GM03348 (cell line): ENCODE results near the gene RUNX2.
"Not testable (repeated sequence)": the region's sequence is repeated elsewhere in the genome, so short reads cannot be mapped to it uniquely, and the experiment has no call there.

Experiments used
- DNase-seq: peaks from one replicate; pipeline ENCODE4 v3.0.0; 2012; ENCODE audit warnings: low spot score

RUNX2 gene

DNA sequence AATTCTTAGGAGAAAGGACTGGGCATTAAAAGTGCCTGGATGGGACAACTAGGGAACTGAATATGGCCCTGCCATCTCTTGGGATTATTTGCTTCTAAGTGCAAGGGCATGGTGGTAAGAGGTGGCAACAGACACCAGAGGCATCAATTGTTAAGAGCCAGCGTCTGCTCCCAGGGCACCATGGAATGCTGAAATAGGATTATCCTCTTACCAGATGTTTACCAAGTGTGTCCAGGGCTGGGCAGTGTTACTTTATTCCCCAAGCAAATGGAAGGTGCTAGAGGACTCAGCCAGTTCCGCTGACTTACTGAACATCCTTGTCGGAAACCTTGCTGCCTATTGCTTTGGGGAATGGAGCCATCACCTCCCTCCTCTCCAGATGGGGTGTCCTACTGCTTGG, 323.2 kb downstream of the RUNX2 start:
- DNase-seq, result no peak

DNA sequence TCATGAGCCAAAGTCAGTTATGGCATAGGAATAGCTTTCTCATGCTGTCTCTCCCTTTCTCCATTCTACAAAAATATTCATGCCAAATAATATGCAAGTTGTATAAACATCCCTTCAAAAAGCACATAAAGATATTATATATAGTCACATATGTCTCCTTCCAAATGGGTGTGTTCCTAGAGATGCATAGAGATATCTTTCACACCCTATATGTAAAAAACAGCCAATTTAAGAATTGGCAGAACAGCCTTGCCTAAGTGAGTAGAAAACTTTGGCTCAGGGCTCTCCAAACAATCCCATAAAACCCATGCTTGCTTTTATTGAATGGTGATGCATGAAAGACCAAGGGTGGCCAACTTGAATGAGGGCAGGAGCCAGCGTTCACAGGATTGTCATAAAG, 324.3 kb downstream of the RUNX2 start:
- no peak for DNase-seq

DNA sequence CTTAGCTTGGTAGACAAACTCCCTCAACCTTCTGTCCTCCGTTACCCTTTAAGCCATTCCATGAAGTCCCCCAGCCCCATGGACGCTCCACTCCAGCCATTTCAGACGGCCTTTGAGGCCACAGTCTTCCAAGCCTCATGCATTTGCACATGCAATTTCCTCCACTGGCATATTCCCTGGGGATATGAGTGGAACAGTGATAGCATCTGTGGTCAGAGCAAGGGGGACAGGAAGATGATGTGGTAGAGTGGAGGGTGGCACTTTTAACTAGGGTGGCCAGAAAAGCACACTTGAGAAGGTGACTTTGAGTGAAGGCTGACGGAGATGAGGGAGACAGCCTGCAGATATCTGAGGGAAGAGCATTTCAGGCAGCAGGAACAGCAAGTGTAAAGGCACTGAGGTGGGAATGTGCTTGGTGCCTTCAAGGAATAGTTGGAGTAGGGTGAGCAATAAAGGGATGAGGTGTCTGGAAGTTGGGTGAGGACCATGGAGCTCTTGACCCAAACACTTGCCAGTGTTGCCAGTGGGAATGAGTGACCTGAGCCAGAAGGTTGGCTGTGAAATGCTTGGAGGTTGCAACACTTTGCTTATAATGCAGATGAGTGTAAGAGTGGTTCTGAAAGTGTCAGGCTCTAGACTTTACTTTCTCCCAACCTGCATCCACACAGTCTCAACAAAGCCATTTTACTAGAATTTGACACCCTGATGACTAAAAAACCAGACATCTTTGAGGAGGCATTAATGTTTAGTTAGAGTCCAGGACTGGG, 325.2 kb downstream of the RUNX2 start:
- no peak for DNase-seq

DNA sequence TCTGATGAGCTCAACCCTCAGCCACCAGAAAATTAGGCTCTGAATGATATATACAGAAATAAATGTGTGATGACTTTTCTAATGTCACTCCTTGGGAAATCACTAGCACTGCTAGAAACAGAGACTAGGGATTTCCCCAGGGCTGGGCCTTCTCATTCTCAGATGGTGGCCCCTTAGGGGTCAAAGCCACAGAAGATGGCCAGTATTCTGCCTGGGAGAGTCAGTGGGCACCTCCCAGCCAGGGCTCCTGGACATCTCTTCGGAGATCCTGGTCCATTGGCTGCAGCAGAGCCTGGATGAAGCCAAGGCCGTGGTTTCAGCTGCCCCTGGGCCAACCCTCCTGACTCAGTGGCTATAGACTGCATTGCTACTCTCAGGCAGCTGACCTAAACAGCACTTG, 326.5 kb downstream of the RUNX2 start:
- peak; percentile 33 for DNase-seq

DNA sequence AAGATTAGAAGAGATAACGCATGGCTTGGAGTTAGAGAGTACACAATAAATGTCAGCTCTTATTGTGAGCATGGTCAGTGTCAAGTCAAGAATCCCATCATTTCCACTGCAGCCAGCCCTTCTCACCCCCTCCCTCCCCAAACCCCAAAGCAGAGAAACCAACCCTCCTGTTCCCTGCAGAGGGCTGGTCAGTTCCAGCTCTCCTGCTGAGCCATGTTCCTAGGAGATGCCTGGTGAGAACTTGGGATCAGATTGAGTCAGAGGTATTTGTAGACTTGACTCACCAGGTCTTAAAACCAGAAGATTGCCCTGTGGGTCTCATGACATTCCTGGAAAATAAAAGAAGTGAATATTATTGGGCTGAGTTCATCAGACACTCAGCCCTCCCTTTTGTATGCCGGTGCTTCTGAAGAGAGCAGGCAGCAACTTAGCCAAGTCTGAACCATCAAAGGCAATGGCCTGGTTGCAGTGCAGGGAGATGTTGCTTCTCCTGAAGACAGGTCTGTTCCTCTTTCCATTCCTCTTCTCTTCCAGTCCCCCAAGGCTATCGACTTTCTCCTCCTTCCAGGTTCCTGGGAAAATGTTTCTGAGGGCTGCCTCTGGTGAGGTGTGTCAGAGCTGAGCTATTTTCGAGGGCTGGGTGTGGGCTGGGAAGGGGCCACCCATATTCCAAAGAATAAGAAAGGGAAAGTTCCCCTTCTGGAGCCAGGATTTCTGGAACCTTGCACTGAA, 327.8 kb downstream of the RUNX2 start:
- peak; percentile 90 for DNase-seq

DNA sequence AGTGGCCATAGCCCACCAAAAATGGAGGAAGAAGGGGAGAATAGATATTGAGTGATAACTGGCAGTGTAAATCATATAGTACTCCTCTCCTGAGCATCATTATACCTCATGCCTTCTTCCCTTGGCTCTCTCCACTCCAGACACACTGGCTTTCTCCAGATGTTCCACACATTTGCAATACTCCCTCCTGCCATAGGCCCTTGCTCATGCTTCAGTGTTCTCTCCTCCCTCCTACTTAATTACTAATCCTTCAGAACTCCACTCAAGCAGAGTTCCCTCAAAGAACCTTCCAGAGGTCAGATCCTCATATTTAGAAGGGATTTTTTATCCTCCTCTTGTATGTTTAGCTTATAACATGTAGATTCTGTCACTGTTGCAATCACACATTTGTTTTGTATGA, 329.1 kb downstream of the RUNX2 start:
- peak; percentile 66 for DNase-seq

DNA sequence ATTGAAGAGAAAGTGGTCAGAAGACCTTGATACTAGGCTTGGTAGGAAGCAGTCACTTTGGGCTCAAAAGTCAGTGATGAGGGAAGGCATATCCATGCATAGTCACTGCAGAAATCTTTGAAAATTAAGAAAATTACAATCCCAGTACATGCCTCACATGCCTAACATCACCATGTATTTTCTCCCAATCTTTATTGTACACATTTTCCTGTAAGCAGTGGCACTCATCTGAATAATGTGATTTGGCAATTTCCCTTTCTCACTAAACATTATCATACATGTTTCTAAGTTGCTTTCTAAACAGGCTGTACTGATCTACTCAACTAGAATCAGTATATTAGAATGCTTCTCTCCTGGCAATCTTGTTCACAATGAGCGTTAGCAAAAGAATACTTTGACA, 330.3 kb downstream of the RUNX2 start:
- no peak for DNase-seq

DNA sequence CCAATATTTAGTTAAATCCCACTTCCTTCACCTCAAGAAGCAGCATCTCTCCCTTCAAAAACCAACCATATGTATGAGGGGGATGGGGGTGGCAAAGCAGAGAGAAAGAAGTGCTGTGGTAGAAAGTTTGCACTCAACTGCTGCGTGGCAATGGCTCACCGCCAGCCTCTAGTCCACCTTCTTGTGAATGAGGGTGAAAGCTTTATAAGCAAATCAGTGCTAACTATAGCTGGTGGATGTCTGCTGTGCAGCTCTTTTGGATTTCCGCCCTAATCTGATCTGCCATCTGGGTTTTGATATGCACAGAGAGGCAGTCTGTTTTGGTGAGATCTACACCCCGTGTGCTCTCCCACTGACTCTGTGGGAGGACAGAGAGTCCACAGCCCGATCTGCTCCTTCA, 330.8 kb downstream of the RUNX2 start:
- no peak for DNase-seq

DNA sequence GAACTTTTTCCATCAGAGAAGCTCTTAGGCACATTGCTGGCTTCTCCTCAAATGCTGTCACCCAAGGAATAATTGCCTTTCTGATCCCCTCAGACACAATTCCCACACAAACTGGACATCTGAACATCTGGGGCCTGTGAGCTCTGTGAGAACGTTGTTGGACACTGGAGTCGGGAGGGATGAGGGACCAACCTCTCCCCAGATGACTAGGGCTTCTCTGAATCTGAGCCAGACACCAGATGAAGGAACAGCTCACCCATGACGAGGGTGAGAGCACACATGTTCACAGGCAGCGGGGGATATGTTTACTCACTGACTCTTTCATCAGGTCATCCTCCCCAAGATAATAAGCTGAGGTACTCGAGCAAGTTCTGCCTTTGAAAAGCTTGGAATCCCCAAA, 333.5 kb downstream of the RUNX2 start:
- peak; percentile 72 for DNase-seq

DNA sequence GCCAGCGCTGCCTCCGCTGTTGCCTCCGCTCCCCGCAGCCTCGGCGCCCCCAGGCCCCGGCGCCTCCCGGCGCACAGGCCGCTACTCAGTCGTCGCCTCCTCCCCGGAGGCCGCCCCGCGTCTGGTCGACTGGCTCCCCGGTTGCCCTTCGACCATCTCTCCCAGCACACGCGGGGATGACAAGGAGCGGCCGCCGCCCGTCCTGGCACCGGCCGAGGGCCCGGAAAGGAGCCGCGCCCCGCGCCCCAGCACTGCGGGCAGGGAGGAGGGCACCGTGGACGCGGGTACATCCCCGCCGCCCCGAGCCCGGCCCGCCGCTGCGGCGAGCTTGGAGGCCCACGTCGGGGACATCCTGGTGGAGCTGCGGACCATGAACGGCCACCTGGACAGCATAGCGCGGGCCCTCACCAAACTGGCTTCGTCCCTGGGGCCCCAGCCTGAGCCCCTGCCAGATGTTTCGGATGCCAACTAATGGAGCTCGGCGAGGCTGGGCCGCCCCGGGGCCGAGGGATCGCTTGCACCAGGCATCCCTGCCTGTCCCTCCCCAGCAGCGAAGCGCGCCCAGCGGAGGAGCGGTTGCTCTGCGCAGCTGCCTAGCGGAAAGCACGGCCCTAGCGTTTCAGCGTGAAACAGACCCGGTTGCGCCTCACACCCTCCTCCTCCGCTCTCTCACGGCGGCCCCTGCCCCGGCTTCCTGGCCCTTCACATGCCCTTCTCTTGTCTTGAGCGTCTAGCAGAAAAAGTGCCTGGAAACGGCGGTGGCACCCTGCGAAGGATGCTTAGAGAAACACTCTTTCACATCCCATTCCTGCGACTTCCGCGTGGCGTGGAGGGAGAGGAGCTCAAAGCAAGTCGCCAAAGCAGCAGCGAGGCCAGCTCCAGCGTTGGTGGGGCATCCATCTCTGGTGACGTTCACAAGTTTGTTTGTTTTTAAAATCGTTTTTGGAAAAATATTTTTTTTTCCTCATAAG, 335.4 kb downstream of the RUNX2 start:
- no peak for DNase-seq

DNA sequence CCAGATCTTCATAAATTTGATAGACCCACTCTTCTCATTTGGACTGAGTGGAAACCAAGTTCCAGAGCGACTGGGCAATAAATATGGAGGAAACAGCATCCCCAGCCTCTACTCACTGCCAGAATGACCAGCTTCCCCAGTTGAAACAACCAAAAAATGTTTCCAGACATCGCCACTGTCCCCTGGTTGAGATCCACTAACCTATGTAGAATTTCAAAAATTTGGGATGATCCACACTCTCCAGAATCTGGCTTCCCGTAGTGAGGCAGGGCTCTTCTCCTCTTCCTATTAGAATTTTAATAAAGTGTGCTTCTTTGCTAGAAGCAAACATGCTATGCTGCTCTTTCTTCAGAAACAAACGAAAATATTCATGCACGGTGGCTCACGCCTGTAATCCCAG, 336.6 kb downstream of the RUNX2 start:
- no peak for DNase-seq

DNA sequence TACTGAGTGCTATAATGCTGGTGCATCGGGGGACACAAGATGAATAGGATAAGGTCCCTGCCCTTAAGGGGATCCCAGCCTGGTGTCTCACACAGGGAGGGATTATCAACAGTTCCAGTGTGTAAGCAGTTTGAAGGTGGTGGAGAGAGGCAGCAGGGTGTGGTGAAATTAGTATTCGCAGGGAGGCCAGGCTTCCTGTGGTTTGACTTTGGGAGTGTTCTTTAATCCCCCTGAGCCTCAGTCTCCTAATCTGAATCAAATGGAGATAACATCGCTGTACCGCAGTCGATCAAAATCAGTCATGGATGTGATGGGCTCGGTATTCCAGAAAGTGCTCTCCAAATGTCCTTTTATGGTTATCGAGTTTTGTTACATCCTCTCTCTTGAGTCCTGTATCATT, 337.7 kb downstream of the RUNX2 start:
- DNase-seq, result no peak

DNA sequence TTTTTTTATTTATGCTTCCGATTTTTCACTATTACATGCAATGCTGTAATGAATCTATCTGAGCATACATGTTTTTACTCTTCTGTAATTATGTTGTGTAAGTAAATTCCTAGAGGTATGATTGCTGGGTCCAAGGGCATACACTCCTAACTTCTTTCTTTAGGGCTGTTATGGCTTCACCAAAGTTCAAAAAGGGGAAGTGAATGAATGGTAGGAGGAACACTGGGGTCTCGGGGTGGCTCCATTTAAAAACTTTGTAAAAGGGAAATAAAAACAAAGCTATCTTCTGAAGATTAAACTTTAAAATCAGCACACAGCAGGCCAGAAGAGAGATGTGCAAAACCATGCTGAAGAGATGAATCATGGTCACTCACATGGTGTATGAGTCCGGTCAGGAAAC, 338.7 kb downstream of the RUNX2 start:
- no peak for DNase-seq

DNA sequence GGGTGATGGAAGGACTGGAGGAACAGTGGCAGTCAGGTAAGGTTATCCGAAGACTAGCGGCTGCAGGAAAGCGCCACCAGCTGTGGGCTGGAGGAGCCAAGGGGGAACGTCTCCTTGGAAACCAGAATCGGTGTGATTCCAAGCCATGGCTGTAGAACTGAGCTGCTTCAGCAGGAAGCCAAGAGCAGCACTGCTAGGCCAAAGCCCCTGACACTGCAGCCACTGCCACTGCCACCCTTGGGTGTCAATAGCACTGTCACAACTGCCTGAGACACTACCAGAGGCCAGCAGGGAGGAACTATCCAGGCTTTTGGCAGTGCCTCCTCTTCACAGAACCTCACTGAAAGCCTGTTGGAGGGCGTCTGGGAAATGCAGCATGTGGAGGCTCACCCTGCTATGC, 339.2 kb downstream of the RUNX2 start:
- DNase-seq, result no peak

DNA sequence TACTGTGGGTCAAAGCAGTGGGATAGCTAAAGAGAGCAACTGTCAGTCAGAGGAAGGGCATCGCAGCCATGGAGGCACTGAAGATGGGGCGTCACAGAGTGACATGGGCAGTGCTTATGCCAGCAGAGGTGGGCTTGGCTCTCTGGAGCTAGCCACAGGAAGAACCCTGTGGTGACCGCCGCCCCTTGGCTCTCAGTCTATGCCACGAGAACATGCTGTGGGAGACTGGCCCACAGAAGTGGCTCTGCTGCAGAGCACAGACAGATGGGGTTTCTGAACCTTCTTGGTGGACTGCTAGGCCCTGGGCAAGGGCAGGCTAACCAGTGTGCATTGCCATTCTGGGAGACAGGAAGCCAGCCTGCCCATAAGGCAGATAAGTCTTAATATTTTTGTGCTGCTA, 339.6 kb downstream of the RUNX2 start:
- no peak for DNase-seq

DNA sequence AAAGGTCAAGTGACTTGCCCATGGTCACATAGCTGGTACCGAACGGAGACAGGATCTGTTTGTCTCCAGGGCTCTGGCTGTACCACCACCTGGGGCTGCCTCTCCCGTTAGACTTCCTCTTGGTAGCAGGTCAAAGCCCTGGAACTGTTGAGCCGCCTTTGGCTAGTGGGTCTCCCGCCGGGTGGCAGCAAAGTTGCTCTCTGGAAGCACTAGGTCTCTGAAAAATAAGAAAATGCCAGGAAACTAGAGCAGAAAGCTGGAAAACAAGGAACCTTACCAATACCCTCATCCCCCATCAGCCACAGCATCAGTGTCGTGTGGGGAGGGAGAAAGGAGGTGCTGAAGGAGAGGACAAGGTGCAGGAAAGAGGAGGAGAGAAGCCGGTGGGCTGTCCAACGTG, 340.6 kb downstream of the RUNX2 start:
- DNase-seq, result no peak

DNA sequence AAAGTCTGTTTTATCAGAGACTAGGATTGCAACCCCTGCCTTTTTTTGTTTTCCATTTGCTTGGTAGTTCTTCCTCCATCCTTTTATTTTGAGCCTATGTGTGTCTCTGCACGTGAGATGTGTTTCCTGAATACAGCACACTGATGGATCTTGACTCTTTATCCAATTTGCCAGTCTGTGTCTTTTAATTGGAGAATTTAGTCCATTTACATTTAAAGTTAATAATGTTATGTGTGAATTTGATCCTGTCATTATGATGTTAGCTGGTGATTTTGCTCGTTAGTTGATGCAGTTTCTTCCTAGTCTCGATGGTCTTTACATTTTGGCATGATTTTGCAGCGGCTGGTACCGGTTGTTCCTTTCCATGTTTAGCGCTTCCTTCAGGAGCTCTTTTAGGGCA, 345.0 kb downstream of the RUNX2 start:
- DNase-seq, result not testable (repeated sequence)

DNA sequence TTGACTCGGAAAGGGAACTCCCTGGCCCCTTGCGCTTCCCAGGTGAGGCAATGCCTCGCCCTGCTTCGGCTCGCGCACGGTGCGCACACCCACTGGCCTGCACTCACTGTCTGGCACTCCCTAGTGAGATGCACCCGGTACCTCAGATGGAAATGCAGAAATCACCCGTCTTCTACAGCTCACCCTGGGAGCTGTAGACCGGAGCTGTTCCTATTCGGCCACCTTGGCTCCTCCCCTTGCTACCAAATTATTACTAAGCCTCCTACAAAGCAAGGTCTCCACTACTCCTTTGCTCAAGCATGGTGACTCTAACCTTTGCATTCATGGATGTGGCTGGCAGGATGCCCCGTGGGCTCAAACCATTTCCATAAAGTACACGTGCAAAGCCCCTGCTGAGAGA, 347.0 kb downstream of the RUNX2 start:
- not testable (repeated sequence) for DNase-seq

DNA sequence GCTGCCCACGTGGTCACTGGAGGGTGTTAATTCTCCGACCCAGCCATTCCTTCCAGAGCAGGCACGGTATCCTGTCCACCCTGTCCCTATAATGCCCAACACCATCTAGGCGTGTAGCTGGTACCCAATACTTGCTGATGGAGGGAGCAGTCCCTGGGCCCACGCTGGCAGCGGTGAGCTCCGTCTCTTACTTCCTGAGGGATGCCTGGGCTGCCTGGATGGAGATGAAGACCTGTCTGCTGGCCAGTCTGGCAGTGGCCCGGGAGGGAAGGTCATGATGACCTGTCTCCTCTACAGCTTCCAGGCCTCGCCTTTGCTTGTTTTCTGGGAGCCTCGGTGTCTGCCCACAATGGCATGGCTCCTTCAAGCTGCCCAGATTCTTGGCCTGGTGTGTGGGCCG, 347.5 kb downstream of the RUNX2 start:
- no peak for DNase-seq

DNA sequence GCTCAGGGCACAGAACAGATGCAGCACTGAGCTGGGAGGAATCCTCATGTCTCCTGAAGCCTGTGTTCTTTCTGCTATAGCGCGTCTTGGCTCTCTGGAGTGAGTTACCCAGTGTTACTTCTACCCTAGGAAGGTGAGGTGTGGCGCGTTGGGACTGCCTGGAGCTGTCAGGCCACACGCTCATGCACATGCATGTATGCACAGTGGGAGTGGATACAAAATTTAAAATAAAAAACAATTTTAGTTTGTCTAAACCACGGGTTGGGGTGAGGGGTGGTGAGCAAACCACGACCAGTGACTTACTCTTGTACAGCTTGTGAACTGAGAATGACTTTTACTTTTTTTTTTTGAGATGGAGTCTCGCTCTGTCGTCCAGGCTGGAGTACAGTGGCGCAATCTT, 348.2 kb downstream of the RUNX2 start:
- DNase-seq, result no peak

DNA sequence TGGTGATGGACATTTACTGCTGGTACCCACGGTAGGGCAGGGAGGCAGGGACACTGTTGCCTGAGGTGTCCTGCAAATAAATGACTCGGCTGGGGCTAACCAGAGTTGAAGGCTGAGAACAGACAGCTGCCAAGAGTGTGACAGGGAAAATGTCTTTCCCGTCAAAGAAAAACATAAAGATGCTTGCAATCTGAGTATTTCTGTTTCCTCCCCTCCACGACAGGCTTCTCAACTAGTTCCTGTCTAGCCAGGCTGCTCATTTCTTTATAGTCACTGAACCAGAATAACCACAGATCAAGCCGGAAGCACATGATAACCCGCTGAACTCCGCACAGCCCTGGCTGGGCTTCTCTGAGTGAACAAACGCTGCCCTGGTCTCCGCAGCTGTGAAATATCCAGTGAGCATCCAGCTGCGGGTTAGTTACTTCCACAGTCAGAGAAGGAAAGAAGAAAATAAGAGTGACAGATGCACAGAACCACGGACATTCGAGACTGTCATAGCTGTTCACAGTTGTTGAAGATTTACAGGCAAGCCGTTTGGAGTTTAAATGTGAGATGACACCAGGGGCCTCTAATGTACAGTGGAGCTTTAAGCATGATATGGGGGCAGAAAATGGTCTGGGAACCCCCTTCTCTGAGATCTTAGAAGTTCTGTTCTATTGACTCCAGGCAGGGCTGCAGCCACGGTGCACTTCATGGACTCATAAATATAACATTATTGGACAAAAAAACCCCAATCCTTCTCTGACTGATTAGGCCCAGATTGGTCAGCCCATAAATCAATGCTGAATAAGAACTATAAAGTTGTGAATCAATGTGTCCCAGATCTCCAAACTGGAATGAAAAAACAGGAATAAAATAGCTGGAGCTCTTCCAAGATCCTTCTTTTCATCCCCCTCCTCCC, 349.5 kb downstream of the RUNX2 start:
- DNase-seq, result peak; percentile 43

DNA sequence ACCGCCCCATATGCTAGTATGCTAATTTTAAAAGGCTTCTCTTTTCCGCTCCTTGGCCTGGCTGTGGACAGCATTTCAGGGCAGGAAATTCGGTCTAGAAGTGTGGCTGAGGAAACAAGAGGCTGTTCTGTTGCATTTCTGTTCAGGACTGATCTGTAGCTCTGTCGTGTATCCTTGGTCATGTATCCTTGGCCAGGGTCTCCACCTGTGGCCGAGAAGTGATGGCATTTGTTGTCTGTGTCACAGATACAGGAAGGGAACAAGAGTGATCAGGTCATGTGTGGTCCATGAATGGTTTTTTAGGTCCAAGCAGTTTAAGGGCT, 350.1 kb downstream of the RUNX2 start:
- no peak for DNase-seq
